ENCODE measurements around the gene CSK. TPM values are rescaled to one million over a fixed set of nuclear protein-coding genes. Genes with fewer than 3 reads are reported as not detected.

CSK gene
- total RNA-seq, 1 experiment from 2014 or later = 82.6 TPM

DNA sequence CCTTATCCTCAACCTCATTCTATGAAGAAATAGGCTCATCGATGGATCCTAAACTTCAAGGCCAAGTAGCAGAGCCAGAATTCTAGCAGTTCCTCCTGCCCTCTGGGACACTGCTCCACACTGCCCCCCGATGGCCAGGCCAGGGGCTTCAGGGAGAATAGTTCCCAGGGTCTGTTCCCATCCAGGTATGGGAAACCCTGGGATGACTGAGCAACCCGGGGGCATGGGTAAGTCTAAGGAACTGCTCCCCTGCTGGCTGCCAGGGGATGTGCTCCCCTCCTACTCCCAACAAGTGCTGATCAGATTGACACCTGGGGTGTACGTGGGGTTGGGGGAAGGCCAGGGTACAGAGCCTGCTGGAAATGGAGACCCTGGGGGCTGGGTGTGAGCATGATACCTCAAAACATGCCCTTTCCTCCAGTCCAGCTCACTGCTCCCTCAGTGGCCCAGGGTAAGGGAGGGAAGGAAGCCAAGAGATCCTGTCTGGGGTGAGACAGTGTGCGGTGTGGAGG is 53.5 kb downstream of the CSK start:
- intact Hi-C loops (cut with micrococcal nuclease; ENCODE audit: unreplicated experiment) = loop anchor here (1.0 kb wide), 1 partner anchor 64 kb away; no protein-coding TSS in a partner anchor
- TF ChIP-seq, protein P1, sequence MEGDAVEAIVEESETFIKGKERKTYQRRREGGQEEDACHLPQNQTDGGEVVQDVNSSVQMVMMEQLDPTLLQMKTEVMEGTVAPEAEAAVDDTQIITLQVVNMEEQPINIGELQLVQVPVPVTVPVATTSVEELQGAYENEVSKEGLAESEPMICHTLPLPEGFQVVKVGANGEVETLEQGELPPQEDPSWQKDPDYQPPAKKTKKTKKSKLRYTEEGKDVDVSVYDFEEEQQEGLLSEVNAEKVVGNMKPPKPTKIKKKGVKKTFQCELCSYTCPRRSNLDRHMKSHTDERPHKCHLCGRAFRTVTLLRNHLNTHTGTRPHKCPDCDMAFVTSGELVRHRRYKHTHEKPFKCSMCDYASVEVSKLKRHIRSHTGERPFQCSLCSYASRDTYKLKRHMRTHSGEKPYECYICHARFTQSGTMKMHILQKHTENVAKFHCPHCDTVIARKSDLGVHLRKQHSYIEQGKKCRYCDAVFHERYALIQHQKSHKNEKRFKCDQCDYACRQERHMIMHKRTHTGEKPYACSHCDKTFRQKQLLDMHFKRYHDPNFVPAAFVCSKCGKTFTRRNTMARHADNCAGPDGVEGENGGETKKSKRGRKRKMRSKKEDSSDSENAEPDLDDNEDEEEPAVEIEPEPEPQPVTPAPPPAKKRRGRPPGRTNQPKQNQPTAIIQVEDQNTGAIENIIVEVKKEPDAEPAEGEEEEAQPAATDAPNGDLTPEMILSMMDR (IDR thresholded peaks at IDR 0.05; ENCODE audit: unreplicated experiment) = peak; percentile 87
- DNase-seq = peak; percentile 92
- BruUV-seq (replicated peaks) = no TSS peak
- CTCF ChIA-PET = interaction anchor here (0.7 to 1.2 kb wide), 2 partner anchors 64 to 66 kb away, joined by 3 to 5 read pairs; no protein-coding TSS in a partner anchor
- Mint-ChIP-seq H3K9me3 (ENCODE audit: low read depth, unreplicated experiment) (no peaks in the 10 kb centered on the region), H3K27me3 (ENCODE audit: unreplicated experiment) (peaks cover 7% of the 10 kb centered on the region), H3K36me3 (ENCODE audit: insufficient read depth, unreplicated experiment) (peaks cover 5% of the 10 kb centered on the region), H3K4me3 (ENCODE audit: low read depth, unreplicated experiment) (no peak overlapping the region), H3K4me1 (ENCODE audit: low read depth, unreplicated experiment) (peaks cover 16% of the 10 kb centered on the region), H3K27ac (ENCODE audit: unreplicated experiment) (peak overlapping the region; percentile 4)

DNA sequence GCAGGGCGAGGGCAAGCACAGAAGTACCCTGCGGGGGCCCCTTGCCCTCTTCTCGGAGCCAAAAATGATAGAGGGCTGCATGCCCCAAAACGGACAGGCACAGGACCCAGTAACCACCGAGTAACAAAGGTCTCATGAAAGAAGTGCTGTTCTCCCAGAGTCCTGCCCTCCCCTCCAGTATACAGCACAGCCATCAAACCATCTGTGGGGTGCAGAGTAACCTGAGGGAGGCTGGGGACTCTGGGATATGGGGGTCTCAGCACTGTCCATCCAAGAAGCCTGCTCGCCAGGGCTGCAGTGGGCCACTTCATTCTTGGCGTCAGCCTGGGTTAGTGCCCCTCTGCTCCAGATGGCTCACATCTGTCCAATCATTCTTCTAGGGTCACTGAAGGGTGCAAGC is 55.0 kb downstream of the CSK start:
- no peak overlapping the region for H3K4me3 Mint-ChIP-seq (ENCODE audit: low read depth, unreplicated experiment)
- no peak for DNase-seq
- CTCF ChIA-PET = interaction anchor here (1.2 kb wide), 1 partner anchor 66 kb away, joined by 5 read pairs; no protein-coding TSS in a partner anchor
- H3K27ac Mint-ChIP-seq (ENCODE audit: unreplicated experiment) = no peak overlapping the region
- BruUV-seq (replicated peaks) = no TSS peak
- TF ChIP-seq, protein P1 (IDR thresholded peaks at IDR 0.05; ENCODE audit: unreplicated experiment) = no peak
- H3K36me3 Mint-ChIP-seq (ENCODE audit: insufficient read depth, unreplicated experiment) = peaks cover 5% of the 10 kb centered on the region
- peaks cover 16% of the 10 kb centered on the region for H3K4me1 Mint-ChIP-seq (ENCODE audit: low read depth, unreplicated experiment)
- no peaks in the 10 kb centered on the region for H3K9me3 Mint-ChIP-seq (ENCODE audit: low read depth, unreplicated experiment)
- H3K27me3 Mint-ChIP-seq (ENCODE audit: unreplicated experiment) = no peaks in the 10 kb centered on the region
- intact Hi-C loops (cut with micrococcal nuclease; ENCODE audit: unreplicated experiment) = no loop called here

DNA sequence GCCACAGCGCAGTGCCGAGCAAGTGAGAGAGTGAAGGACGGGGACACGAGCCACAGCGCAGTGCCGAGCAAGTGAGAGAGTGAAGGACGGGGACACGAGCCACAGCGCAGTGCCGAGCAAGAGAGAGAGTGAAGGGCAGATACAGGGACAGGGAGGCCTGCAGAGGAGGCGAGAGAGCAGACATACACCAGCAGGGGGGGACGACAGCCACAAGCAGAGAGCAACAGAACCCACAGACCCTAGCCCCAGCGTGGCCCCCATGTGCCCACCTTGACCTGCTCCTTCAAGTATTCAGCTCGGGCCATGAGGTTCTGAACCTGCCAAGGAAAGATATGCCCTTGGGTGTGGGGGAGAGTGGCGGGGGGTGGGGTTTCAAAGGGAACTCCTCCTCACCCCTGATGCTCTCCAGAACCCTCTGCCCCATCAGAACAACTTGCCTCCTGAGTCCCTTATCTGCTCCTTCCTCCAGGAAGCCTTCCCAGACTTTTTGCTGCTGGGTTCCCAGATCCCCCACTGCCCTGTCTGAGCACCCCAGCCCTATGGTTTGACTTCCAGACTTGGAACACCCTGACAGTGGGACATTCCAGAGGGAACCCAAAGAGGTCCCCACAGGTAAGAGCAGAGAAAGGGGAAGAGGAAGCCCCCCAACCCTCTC is 55.7 kb downstream of the CSK start:
- no peaks in the 10 kb centered on the region for H3K27me3 Mint-ChIP-seq (ENCODE audit: unreplicated experiment)
- H3K36me3 Mint-ChIP-seq (ENCODE audit: insufficient read depth, unreplicated experiment) = peaks cover 10% of the 10 kb centered on the region
- BruUV-seq (replicated peaks) = no TSS peak
- TF ChIP-seq, protein P1 (IDR thresholded peaks at IDR 0.05; ENCODE audit: unreplicated experiment) = no peak
- DNase-seq = no peak
- peaks cover 13% of the 10 kb centered on the region for H3K4me1 Mint-ChIP-seq (ENCODE audit: low read depth, unreplicated experiment)
- no peak overlapping the region for H3K4me3 Mint-ChIP-seq (ENCODE audit: low read depth, unreplicated experiment)
- CTCF ChIA-PET = no interaction called here
- H3K27ac Mint-ChIP-seq (ENCODE audit: unreplicated experiment) = no peak overlapping the region
- intact Hi-C loops (cut with micrococcal nuclease; ENCODE audit: unreplicated experiment) = no loop called here
- H3K9me3 Mint-ChIP-seq (ENCODE audit: low read depth, unreplicated experiment) = no peaks in the 10 kb centered on the region

DNA sequence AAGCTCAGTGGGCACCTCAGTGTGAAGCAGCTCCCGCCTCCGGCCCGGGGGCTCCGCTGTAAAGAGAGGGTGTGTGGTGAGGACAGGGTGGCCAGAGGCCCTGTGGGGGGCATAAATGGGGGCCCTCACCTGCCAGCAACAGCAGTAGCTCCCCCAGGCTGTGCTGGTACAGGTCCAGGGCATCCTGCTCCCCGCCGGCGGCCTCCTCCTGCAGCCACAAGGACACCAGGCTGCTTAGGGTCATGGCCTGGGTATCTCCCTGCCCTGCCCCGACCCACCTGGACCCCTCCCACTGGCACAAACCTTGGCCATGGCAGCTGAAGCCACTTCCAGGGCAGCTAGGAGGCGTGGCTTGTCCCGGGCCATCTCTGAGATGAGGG is 56.2 kb downstream of the CSK start:
- CTCF ChIA-PET = no interaction called here
- intact Hi-C loops (cut with micrococcal nuclease; ENCODE audit: unreplicated experiment) = no loop called here

More for the DNA sequence above, 56.2 kb downstream of the CSK start:
- Mint-ChIP-seq H3K4me3 (ENCODE audit: low read depth, unreplicated experiment) (no peak overlapping the region), H3K36me3 (ENCODE audit: insufficient read depth, unreplicated experiment) (peaks cover 15% of the 10 kb centered on the region), H3K4me1 (ENCODE audit: low read depth, unreplicated experiment) (peaks cover 8% of the 10 kb centered on the region), H3K27me3 (ENCODE audit: unreplicated experiment) (no peaks in the 10 kb centered on the region), H3K9me3 (ENCODE audit: low read depth, unreplicated experiment) (no peaks in the 10 kb centered on the region), H3K27ac (ENCODE audit: unreplicated experiment) (no peak overlapping the region)
- no peak for DNase-seq
- no TSS peak for BruUV-seq (replicated peaks)
- TF ChIP-seq, protein P1 (IDR thresholded peaks at IDR 0.05; ENCODE audit: unreplicated experiment) = no peak

All from Calu3 (cell line).